DOHH2 (cell line): ENCODE data around the gene TOMM40L.

Experiments used
- H3F3A ChIP-seq: fragments of 200-600 bp; sonication (generic), shearing (Covaris generic); 2 replicates; pipeline ENCODE4 v1.6.0; 2016; ENCODE audit warnings: antibody characterized with exemption, mild to moderate bottlenecking; ENCODE audit not compliant: control insufficient read depth, insufficient read depth
- H3K27ac ChIP-seq: fragments of 200-600 bp; sonication (generic); 2 replicates; pipeline ENCODE4 v1.5.1; 2014; ENCODE audit warnings: low read depth, mild to moderate bottlenecking, low read length, moderate library complexity
- H3K27me3 ChIP-seq: fragments of 200-600 bp; sonication (generic); 2 replicates; pipeline ENCODE4 v1.6.1; 2014; ENCODE audit warnings: mild to moderate bottlenecking, low read length, mixed read lengths; ENCODE audit not compliant: control insufficient read depth
- H3K36me3 ChIP-seq: fragments of 200-600 bp; sonication (generic); 2 replicates; pipeline ENCODE4 v1.6.1; 2014; ENCODE audit warnings: mild to moderate bottlenecking, low read length, moderate library complexity, mixed read lengths; ENCODE audit not compliant: control insufficient read depth
- H3K4me1 ChIP-seq: fragments of 200-600 bp; sonication (generic); 2 replicates; pipeline ENCODE4 v1.6.1; 2014; ENCODE audit warnings: mild to moderate bottlenecking, low read length, mixed read lengths; ENCODE audit not compliant: control insufficient read depth
- H3K4me2 ChIP-seq: fragments of 200-600 bp; sonication (generic); 2 replicates; pipeline ENCODE4 v1.6.0; 2014; ENCODE audit warnings: mild to moderate bottlenecking, low read length, moderate library complexity
- H3K4me3 ChIP-seq: fragments of 200-600 bp; sonication (generic); 2 replicates; pipeline ENCODE4 v1.5.1; 2014; ENCODE audit warnings: mild to moderate bottlenecking, low read length, mixed read lengths
- H3K79me2 ChIP-seq: fragments of 200-600 bp; sonication (generic); 2 replicates; pipeline ENCODE4 v1.6.1; 2014; ENCODE audit warnings: mild to moderate bottlenecking, low read length, mixed read lengths; ENCODE audit not compliant: control insufficient read depth
- H3K9me2 ChIP-seq: fragments of 200-600 bp; sonication (generic); replicated peaks from 2 replicates; pipeline ENCODE4 v1.6.1; 2014; ENCODE audit warnings: mild to moderate bottlenecking, low read length, mixed read lengths; ENCODE audit not compliant: control insufficient read depth
- H3K9me3 ChIP-seq: fragments of 200-600 bp; sonication (generic); 2 replicates; pipeline ENCODE4 v1.6.1; 2014; ENCODE audit warnings: antibody characterized with exemption, low read length, mixed read lengths; ENCODE audit not compliant: control insufficient read depth, insufficient read depth
- H4K20me1 ChIP-seq: fragments of 200-600 bp; sonication (generic); 2 replicates; pipeline ENCODE4 v1.6.0; 2014; ENCODE audit warnings: low read depth, mild to moderate bottlenecking, antibody characterized with exemption, low read length, moderate library complexity; ENCODE audit not compliant: control insufficient read depth, insufficient read depth
- CTCF ChIP-seq: fragments of 200-600 bp; sonication (generic); IDR thresholded peaks from one replicate; pipeline ENCODE4 v1.5.1; 2014; ENCODE audit warnings: antibody characterized with exemption, mild to moderate bottlenecking, low read depth, low read length; ENCODE audit not compliant: poor library complexity, severe bottlenecking
- EZH2phosphoT487 ChIP-seq: fragments of 200-600 bp; sonication (generic); IDR thresholded peaks from 2 replicates; pipeline ENCODE4 v1.6.1; 2017; ENCODE audit warnings: borderline replicate concordance, mild to moderate bottlenecking, antibody characterized with exemption, low read length, moderate library complexity, mixed read lengths

The TOMM40L gene

GRCh38 chr1:161225178-161225533, 704 bp upstream of the TOMM40L start:
- Histone ChIP-seq H3K27me3 (no peaks in the 10 kb centered on the region), H3K4me1 (peaks cover 24% of the 10 kb centered on the region), H4K20me1 (no peaks in the 10 kb centered on the region), H3K9me2 (no peaks in the 10 kb centered on the region), H3K4me3 (peak overlapping the region; percentile 12), H3K27ac (0 out of 2 replicates have a peak overlapping the region, but pooled peaks have one; percentile 13), H3K4me2 (peak overlapping the region; percentile 43), H3K9me3 (no peaks in the 10 kb centered on the region), H3F3A (no peaks in the 10 kb centered on the region), H3K79me2 (peaks cover 11% of the 10 kb centered on the region), H3K36me3 (peaks cover 24% of the 10 kb centered on the region)
- TF ChIP-seq EZH2phosphoT487, result no peak
- no peak for TF ChIP-seq CTCF

- H3K27me3 ChIP-seq, result no peaks in the 10 kb centered on the region
- H3K79me2 ChIP-seq, result peaks cover 11% of the 10 kb centered on the region
- H4K20me1 ChIP-seq, result no peaks in the 10 kb centered on the region
- H3K9me3 ChIP-seq, result no peaks in the 10 kb centered on the region
- H3F3A ChIP-seq, result no peaks in the 10 kb centered on the region
- H3K4me2 ChIP-seq, result peak overlapping the region; percentile 81
- H3K4me1 ChIP-seq, result peaks cover 24% of the 10 kb centered on the region
- H3K27ac ChIP-seq, result peak overlapping the region; percentile 38
- TF ChIP-seq CTCF (no peak), EZH2phosphoT487 (no peak)
- H3K4me3 ChIP-seq, result peak overlapping the region; percentile 81
- H3K36me3 ChIP-seq, result peaks cover 30% of the 10 kb centered on the region
- H3K9me2 ChIP-seq, result no peaks in the 10 kb centered on the region
Measured at GRCh38 chr1:161226320-161226711, 456 bp downstream of the TOMM40L start.

- TF ChIP-seq CTCF (no peak), EZH2phosphoT487 (no peak)
Measured at GRCh38 chr1:161226759-161227158, 899 bp downstream of the TOMM40L start.

More at GRCh38 chr1:161226759-161227158, 899 bp downstream of the TOMM40L start:
- Histone ChIP-seq H3K4me3 (peak overlapping the region; percentile 81), H4K20me1 (no peaks in the 10 kb centered on the region), H3K36me3 (peaks cover 30% of the 10 kb centered on the region), H3K27me3 (no peaks in the 10 kb centered on the region), H3K27ac (peak overlapping the region; percentile 38), H3K9me2 (no peaks in the 10 kb centered on the region), H3K9me3 (no peaks in the 10 kb centered on the region), H3F3A (no peaks in the 10 kb centered on the region), H3K79me2 (peaks cover 11% of the 10 kb centered on the region), H3K4me2 (peak overlapping the region; percentile 81), H3K4me1 (peaks cover 24% of the 10 kb centered on the region)
